NCI-H748 treated with DMSO at 0.1 percent for 48 hours (cell line): ENCODE results near the gene GABBR2.

Experiments
- DNase-seq: peaks from one replicate; lab custom pipeline; 2025; lab: John Stamatoyannopoulos, UW

GABBR2 gene

DNA sequence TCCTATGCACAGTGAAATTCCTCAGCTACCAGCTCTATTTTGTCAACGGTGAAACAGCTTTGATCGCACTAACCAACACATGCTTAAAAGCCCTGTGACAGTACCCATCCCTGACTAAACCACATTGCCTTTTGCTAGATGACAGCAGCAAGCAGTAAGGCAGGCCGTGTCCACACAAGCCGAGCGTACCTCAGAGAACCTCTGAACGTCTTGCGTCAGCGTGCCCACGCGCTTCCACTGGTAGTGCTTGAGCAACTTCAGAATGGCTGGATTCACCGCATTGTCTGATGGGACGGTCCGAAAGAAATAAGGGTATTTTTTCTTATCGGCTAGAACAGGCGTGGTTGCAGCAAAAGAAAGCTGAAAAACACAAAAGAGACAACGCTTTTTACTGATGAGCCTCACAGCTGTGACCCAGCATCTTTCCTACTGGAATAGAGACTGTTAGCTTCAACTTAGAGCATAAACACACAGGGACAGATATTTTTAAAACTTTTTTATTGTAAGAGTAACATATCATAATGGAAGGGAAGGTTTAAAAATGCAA is 167.0 kb downstream of the GABBR2 start:
- DNase-seq = no peak

DNA sequence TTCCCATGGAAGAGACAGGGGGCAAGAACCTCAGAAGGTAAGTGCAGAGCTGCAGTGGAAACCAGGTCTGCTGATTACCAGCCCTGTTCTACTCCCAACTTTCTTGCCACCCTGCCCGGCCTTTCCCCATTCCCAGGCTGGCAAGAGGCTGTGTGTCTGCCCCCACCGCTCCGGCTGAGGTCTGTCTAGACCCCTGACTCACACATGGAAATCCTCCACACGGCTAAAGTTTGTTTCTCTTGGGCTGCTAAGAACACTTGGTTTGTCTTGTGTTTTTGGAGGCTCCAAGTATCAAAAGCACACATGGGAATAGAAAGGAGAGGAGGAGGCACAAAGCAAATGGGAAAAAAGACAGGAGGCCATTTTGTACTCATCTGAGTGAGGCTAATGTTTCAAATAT is 168.3 kb downstream of the GABBR2 start:
- no peak for DNase-seq

DNA sequence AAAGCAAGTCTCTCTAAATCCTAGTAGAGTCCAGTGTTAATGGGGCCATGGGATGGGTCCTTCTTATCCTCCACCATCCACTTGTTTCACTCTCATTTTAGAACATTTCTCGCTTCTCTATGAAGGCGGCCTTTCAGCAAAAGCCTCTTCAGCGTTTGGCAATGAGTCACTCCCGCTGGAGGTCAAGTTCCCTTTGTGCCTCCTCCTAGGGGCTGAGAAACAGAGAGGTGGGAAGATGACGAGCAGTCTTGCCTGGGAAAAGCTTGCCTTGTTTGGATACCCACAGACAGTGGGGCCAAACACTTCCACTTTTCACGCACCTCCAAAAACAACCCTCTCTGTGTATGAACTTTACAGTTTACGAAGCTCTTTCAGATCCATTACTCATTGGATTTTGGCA is 168.8 kb downstream of the GABBR2 start:
- DNase-seq = no peak

DNA sequence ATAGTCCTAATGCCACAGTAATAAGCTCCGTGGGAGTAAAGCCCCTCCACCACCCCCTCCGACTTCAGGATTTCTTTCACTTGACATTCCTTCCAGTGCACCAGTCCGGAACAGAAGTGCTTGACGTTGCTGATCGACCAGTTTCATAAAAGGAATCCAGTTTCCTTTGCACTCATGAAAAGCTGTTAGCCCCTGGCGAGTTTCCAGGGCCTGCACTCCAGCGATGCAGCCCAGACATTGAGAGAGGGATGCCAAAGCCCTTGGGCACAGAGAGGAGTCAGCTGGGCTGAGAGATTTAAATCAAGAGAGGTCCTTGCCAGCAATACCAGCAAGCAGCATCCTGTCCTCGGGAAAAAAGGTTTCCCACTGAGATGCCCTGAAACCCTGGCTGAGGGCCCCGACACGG is 170.1 kb downstream of the GABBR2 start:
- DNase-seq = no peak

DNA sequence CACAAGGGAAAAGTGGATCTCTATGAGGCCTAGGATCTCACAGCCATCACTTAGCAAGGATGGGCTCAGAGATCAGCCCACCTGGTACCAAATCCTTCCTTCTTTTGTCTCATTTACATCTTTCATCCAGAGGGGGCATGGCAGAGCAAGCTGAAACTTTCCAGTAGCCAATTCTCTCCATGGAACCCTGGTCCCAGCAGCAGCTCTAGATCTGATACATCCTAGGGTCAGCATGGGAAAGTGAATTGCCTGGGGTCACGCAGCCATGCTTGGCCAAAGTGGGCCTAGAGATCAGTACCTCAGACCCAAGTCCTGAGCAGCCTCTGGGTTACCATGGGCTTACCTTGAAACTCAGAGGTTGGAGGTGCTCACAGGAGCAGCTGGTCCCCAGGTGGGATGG is 170.5 kb downstream of the GABBR2 start:
- no peak for DNase-seq

DNA sequence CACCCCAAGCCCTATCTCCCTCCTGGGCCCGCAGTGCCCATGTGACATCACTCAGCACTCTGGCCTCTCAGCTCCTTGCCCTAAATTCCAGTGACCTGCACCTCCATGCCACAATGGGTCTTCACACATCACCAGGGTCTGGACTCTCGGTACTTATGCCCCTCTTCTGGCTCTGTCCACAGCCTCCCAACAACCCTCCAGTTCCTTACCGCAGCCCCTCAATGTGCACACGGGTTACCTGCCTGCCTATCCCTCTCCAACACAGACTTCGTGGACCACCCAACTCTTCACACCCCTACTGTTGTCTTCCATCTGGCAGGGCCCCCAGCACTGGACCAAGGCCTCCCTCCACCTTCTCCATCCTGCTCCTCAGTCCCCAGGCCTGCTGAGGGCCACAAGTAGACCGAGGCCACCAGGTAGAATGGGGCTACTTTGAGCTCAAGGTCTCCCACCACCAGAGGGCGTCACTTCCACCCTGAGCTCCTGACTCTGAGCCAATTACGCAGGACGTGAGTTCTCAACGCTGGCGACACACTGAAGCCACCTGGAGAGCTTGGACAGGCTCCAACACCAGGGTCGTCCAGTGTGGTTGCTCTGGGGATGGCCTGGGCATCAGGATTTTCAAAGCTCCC is 172.1 kb downstream of the GABBR2 start:
- DNase-seq = peak; percentile 2

DNA sequence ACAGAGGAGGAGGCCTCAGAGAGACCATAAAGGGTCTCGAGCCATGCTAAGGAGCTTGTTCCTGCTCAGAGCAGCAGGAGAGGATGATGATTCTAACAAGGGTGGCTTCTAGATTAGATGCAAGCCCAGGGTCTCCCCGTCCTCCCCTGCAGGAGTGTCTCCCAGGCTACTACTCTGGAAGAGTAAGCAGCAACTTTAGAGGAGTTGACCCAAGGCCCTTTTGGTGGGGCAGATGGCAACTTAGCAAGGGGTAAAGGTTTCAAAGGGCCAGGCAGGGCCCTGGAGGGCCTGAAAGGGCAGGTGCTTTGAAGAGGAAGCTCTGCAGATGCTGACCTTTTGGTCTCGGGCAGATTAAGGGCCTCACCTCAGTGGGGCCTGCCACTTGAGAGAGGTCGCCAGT is 174.9 kb downstream of the GABBR2 start:
- DNase-seq = no peak

DNA sequence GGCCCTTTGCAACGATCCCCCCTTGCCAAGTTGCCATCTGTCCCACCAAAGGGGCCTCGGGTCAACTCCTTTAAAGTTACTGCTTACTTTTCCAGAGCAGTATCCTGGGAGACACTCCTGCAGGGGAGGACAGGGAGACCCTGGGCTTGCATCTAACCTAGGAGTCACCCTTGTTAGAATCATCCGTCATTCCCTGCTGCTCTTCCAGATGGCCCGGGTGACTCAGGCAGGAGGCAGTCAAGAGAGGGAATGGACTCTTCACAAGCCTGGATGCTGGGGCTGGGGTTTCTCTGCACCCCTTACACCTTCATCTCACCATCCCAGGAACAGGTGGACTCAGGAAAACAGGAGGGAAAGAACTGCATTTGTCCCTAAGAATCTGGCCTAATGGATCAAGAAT is 175.6 kb downstream of the GABBR2 start:
- DNase-seq = no peak

DNA sequence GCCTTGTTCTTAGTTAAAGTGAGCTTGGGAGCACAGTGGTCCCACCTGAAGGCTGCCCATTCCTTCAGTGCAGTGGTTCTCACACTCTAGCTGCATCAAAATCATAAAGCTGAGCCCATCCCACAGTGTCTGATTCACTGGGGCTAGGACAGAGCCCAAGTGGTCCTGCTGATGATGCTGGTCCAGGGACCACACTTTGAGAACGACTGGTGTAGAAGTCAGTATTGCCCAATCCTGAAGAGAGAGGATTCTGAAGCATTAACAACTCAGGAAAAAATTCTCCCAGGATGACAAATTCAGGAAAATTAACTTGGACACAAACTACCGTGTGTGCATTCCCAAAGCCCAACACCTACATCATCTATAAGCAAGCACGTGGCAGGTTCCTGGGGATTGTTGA is 176.2 kb downstream of the GABBR2 start:
- no peak for DNase-seq

DNA sequence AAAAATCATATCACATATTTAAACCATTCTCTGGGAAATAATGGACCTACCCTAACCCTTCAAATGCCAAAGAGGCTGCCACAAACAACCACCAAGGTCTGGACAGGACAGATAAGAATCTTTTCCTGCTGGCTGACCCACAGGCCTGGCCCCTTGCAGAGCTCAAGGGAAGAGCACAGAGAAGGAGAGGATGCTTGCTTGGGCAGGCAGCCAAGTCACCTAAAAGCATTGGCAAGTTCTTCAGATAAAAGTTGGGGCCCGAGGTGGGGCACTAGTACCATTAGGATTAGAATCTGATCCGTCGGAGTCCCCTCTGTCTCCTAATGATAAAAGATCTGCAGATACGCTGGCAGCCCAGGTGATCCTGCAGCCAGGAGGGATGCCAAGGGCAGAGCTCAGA is 176.6 kb downstream of the GABBR2 start:
- no peak for DNase-seq

DNA sequence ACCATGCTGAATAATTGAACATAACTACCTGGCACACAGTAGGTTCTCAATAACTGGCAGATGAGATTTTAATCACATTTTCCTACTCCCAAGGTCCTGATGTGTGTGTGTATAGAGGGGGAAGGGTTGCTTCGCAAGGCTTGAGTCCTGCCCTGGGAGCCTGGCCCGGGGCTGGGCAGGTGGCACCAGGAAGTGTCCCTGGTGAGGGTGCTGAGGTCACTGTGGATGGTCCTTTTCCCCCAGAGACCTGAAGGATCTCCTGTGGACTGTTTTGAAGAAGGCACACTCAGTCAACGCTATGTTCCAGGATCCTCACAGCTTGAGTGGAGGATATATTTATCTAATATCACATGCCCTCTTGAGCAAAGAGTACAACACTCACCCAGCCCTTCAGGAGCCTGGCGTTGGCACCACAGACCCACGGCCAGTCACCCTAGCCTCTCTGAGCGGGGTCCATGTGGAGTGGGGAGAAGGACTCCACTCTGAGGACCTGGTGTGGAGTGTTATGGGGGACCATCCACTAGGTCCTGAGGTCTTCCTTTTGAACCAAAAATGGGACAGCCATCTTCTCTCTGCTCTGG is 177.8 kb downstream of the GABBR2 start:
- no peak for DNase-seq

DNA sequence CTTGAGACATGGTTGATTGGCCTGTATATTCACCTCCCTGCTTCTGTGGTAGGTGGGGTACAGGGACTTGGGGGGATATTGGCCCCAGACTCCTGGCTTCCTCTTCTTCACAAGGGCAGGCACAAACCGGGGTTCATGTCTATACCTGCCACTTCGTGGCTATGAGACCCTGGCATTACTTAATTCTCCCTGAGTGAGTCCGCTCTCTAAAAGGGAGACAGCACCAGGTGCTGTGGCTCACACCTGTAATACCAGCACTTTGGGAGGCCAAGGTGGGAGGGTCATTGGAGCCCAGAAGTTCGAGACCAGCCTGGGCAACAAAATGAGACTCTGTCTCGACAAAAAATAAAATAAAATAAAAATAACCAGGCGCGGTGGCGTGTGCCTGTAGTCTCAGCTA is 178.5 kb downstream of the GABBR2 start:
- DNase-seq = no peak

DNA sequence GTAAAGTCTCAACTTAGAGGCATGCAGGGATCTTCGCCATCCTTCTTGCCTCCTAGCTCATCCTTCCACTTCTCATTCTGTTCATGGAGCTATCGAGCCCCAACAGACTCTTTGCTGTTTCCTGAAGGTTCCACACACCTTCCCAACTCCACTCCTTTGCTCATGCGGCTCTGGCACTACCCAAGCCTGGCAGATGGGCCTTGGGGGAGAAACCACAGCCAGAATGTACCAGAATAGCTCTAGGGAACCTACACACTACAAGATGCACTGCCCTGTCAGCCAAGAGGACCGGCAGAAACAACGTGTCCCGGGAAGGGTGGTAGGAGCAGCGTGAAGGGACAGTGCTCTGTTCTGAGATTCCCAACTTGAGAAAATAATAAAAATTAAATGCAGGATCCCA is 178.9 kb downstream of the GABBR2 start:
- no peak for DNase-seq

DNA sequence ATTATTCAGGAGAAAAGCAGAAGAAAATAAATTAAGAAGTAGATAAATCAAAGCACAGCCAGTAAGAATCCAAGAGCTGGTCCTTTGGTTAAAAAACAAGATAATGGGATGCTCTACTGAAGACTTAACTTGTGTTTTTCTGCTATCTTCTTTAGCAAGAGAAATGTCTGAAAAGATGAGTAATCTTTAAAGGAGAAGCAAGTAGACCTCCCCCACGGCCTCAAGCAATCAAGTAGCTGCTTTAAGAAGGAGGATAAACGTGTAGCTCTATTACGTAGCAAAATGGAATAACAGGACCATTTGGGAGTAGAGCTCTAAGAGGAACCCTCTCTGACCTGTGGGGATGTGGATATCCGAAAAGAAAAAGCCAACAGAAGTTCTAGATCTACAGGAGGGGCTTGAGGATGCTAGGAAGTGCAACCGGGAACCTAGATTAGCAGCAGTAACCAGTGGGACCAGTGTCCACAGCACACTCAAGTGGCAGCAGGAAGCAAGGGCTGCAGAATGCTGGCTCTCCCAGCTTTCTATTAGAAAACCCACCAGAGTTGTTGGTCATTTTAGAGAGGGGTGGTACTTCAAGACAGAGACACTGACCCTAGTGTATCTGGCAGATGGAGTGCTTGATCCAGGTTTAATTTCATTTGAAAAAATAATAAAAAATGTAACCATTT is 185.4 kb downstream of the GABBR2 start:
- no peak for DNase-seq

DNA sequence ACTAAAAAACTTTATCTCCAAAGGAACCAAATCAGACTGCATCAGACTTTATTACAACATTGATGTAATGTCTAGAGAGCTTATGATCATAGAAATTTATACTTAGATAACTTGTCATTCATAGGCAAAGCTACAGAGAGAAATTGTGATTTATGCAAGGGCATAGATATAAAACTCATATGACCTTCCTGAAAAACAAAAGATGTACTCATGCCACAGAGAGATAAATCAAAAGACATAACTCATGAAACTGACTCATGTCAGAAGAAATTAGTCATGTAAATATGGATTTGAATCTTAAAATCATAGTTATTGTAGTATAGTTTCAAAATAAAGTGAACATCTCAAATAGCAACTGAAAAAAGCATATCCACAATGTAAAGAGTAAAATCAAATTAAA is 186.2 kb downstream of the GABBR2 start:
- no peak for DNase-seq

DNA sequence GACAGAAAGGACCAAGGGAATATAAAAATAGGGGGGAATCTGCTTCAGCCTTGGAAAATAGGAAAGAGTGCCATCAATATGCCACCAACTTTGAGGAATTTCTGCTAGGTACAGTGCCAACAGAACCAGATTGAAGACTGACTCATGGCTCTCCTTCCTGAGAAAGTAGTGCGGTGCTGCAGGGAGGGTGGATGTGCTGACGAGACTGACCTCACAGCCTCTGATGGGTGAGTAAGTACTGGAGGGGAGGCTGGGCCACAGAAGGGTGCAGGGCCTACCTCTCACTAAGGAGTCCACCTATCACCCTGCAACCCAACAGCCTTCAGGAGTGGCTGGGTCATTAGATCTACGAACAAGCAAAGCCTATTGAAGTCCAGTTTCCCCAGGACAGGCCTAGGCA is 187.6 kb downstream of the GABBR2 start:
- no peak for DNase-seq

DNA sequence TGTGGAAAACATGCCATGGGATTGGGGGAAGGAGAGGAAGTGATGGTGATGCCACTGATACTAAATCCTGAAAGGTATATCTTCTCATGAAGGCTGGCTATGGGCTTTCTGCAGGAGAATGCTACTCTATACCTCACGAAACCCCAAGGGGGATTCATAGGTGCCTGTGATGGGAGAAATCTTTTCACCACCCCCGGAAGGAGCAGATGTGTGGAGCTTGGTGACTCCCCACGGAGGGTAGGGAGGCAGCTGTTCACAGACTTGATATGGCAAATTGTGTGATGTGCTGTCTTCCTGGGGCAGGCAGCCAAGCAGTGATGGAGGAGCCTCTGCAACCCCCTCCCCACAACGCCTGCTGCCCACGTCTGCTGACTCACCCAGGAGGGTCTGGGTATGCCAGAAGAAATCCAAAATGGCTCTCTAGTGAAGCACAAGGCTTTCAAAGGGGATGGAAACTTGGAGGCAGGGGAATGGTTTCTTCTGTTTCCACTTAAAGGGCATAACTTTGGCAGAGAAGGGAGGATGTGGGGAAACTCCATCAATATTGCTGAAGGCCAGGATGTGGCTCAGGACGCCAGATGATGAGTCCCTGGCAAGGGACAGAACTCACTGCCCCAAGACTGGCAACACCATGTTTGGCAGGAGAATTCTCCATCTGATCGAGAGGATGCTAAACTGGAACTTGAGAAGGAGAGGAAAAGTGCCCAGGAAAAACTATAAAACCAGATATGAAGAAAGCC is 188.3 kb downstream of the GABBR2 start:
- DNase-seq = no peak

DNA sequence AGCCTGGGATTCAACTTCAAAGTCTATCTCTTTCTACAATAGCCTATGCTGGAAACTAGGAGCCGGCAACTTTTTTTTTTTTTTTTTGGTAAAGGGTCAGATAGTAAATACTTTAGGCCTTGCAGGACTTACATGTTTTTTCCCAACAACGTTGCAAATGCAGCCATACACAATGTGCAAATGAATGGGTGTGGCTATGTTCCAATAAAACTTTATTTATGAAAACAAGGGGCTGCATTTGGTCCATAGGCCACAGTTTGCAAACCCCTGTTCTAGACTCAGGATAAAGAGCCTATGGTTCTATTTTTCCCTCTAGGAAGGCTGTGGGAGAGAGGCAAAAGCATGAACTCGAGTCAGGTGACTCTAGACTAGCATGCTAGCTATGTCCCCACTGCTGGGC is 189.1 kb downstream of the GABBR2 start:
- no peak for DNase-seq

DNA sequence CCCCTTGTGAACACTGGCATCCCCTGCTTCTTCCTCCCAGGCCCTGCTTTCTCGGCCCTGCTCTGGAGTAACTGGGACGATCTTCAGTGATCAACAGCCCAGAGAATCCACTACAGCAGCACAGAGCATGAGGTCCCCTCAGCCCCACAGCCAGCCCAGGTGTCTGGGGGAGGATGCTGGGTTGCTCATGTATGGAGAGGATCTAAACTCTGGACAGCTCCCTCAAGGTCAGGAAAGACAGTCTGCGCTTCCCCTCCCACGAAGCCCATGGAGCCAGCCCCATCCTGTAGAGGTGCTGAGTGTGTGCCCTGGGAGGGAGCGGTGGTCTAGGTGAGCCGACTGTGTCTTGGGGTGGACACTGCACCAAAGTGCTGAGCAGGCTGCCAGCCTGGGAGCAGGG is 190.2 kb downstream of the GABBR2 start:
- no peak for DNase-seq

DNA sequence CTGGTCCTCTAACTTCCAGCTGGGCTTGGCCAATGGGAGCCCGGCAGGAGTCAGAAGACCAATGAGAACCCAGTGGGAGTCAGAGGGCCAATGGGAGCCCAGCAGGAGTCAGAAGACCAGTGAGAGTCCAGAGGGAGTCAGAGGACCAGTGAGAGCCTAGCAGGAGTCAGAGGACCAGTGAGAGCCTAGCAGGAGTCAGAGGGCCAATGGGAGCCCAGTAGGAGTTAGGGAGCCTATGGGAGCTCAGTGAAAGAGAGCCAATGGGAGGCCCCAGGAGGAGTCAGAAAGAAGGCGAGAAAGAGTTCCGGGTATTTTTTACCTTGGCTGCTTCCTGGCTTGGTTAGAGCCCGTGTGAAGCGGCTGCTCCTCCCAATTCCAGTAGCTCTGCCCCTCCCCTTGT is 191.0 kb downstream of the GABBR2 start:
- no peak for DNase-seq

DNA sequence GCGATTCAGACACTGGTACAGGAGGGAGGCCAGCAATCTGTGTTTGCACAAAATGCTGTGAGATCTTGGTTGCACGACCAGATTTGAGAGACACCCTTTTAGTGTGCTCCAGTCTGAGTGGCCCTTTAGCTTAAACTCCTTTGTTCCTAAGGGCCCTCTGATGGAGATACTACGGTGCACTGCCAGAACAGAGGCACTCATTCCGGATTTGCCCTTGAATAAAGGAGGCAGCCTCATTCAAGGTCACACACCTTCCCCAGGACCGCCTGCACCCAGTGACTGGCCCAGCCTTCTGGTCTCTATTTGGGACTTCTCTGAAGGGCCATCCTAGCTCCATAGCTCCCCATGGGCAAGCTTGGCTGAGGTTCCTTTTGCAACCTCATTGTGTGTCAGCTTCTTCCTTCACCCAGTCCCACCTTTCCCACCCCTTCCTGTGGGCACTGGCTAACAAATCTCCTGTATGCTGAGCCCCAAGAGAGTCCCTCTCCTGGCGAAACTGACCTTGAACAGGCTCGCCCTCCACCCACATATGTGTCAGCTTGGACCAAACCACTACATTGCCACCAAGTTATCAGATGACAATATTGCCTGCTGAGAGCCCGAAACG is 191.7 kb downstream of the GABBR2 start:
- DNase-seq = no peak

DNA sequence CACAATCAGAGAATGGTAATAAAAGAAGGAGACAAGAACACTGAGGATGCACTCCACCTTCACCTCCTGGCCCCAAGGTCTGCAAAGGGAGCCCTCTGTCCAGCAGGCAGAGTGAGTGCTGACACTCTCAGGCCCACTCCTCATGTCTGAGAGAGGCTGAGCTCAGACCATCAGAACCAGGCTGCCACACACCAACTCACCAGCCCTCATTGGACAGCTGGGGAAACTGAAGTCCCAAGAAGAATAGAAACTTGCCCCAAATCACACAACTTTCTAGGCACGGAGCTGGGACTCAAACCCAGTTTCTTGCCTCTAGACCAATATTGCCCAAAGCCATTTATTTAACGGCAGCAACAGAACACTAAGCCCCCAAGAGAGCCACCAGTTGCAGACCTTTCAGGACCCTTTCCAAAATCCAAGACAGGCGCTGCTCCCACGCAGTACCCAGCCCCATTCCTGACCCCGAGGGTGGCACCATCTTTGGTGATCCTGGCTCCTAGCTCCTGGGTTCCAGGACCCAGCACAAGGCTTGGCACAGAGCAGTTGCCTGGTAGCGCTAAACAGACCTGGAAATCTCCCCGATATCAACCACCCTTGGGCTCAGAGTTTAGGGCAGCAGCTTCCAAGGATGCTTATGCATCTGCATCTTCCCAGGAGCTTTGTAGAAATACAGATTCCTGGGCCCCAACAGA is 192.4 kb downstream of the GABBR2 start:
- DNase-seq = no peak
